ENCODE results near the gene COPZ2. TPM values are rescaled to one million over a fixed set of nuclear protein-coding genes. Genes with fewer than 3 reads are reported as not detected.

COPZ2 gene
- total and polyA plus RNA-seq, 7 experiments from 2014 or later, result 0.75 to 5.5 (median 1.1) TPM

- peak; percentile 7 for ATAC-seq
- Histone ChIP-seq H3K36me3 (ENCODE audit: control insufficient read depth in 2 of 3, insufficient read depth in 3 of 3, low read length in 3 of 3) (peaks cover 0 to 38% (median 0%) of the 10 kb centered on the region in 3 experiments), H3K27me3 (ENCODE audit: control insufficient read depth in 2 of 2, insufficient read depth in 2 of 2, low read length in 2 of 2) (no peaks in the 10 kb centered on the region), H3K4me3 (ENCODE audit: low read length) (peak overlapping the region; percentile 78), H3K9me3 (ENCODE audit: control insufficient read depth in 2 of 3, low read length in 3 of 3) (no peaks in the 10 kb centered on the region), H3K4me1 (ENCODE audit: control insufficient read depth in 2 of 2, insufficient read depth in 2 of 2, low read length in 2 of 2) (peaks cover 18 to 19% of the 10 kb centered on the region in 2 donors), H3K27ac (ENCODE audit: low read depth, low read length) (peak overlapping the region; percentile 87)
- CTCF ChIA-PET, result interaction anchor here (0.8 to 3.9 kb wide), 5 partner anchors 18 to 80 kb away, joined by 3 to 28 read pairs (median 6); no protein-coding TSS in a partner anchor
- Mint-ChIP-seq H3K27ac (peak overlapping the region; percentile 92 to 99 (median 98)), H3K36me3 (peaks cover 0 to 15% (median 4%) of the 10 kb centered on the region in 5 donors), H3K27me3 (no peaks in the 10 kb centered on the region), H3K4me3 (peak overlapping the region; percentile 79 to 100 (median 94)), H3K4me1 (peaks cover 38 to 75% (median 63%) of the 10 kb centered on the region in 7 donors), H3K9me3 (peaks cover 0 to 2% (median 0%) of the 10 kb centered on the region in 11 donors)
- POLR2A ChIA-PET, result interaction anchor here (0.6 to 4.7 kb wide), 10 partner anchors 10 to 380 kb away, joined by 3 to 26 read pairs (median 6); partner anchors contain the start of genes CBX1, CDK5RAP3, COPZ2 and SNX11
- peak in 6 of 9 donors; percentile 22 to 44 (median 30) for DNase-seq
- intact Hi-C loops (cut with micrococcal nuclease), result loop anchor here (1.0 to 10.0 kb wide), 14 partner anchors 11 to 1144 kb away; partner anchors contain the start of genes CBX1 (in 2 of the 2), COPZ2 (in 2 of the 2), SNX11 (in 2 of the 2) and SP2 (in 2 of the 2)
These were observed 11.0 kb upstream of the COPZ2 start for GRCh38 chr17:48048384-48049126.

DNA sequence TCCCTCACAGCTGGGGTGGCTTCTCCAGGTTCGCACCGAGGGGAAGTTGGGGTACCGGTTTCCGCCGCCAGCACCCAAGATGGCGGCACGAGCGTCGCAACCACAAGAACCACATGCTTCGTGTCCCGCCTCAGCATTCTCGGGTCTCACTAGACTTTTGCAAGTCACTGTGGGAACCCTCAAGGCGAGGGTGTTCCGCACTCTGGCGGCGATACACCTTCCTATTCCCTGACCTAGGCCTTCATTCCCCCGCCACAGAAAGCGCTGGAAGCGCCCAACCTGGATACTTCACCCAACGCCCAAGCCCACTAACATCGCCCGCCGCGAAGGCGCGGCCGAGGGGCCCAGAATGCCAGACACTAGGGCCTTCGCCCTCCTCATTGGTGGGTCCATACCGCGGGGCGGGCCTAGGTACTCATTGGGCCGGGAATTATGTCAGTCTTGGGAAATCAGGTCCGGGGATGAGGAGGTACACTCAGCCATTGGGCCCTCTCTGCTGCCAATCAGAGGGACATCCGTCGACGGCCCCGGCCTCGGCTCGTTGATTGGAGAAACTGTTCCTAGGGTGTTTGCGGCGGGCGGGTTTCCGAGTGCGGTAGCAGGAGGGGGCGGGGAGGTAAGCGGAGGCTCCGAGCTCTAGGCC is 10.3 kb upstream of the COPZ2 start, which contains the start of gene NFE2L1:
Gene NFE2L1 (plus strand): TSS at position 619 of the 643 bp plus-strand sequence. CDS start 2,760 bp downstream, outside the sequence.
- no peaks in the 10 kb centered on the region for H3K27me3 Mint-ChIP-seq
- peaks cover 0 to 31% (median 0%) of the 10 kb centered on the region in 3 experiments for H3K36me3 ChIP-seq (ENCODE audit: control insufficient read depth in 2 of 3, insufficient read depth in 3 of 3, low read length in 3 of 3)
- POLR2A ChIA-PET, result interaction anchor here (0.6 to 4.7 kb wide), 14 partner anchors 11 to 494 kb away, joined by 3 to 26 read pairs (median 4); partner anchors contain the start of genes CBX1, CDK5RAP3, COPZ2 and SNX11
- H3K4me3 Mint-ChIP-seq, result peak within 1 kb of the TSS; percentile 79 to 100 (median 94)
- H3K4me1 ChIP-seq (ENCODE audit: control insufficient read depth in 2 of 2, insufficient read depth in 2 of 2, low read length in 2 of 2), result peaks cover 18 to 19% of the 10 kb centered on the region in 2 donors
- H3K4me1 Mint-ChIP-seq, result peaks cover 37 to 68% (median 61%) of the 10 kb centered on the region in 7 donors
- H3K9me3 Mint-ChIP-seq, result peaks cover 0 to 2% (median 0%) of the 10 kb centered on the region in 11 donors
- no peaks in the 10 kb centered on the region for H3K9me3 ChIP-seq (ENCODE audit: control insufficient read depth in 2 of 3, low read length in 3 of 3)
- DNase-seq (peak; percentile 86 to 99 (median 98)), ATAC-seq (peak; percentile 98)
- peak within 1 kb of the TSS; percentile 78 for H3K4me3 ChIP-seq (ENCODE audit: low read length)
- CTCF ChIA-PET, result interaction anchor here (0.8 to 3.9 kb wide), 8 partner anchors 11 to 99 kb away, joined by 3 to 28 read pairs (median 6); partner anchors contain the start of gene COPZ2
- intact Hi-C loops (cut with micrococcal nuclease), result loop anchor here (1.0 to 10.0 kb wide), 15 partner anchors 11 to 1144 kb away; partner anchors contain the start of genes CBX1 (in 2 of the 2), COPZ2 (in 2 of the 2), SNX11 (in 2 of the 2) and SP2 (in 2 of the 2)
- H3K36me3 Mint-ChIP-seq, result peaks cover 0 to 15% (median 4%) of the 10 kb centered on the region in 5 donors
- H3K27ac ChIP-seq (ENCODE audit: low read depth, low read length), result peak within 1 kb of the TSS; percentile 87
- no peaks in the 10 kb centered on the region for H3K27me3 ChIP-seq (ENCODE audit: control insufficient read depth in 2 of 2, insufficient read depth in 2 of 2, low read length in 2 of 2)
- H3K27ac Mint-ChIP-seq, result peak within 1 kb of the TSS; percentile 92 to 99 (median 98)

GRCh38 chr17:48047113-48047740 is 9.6 kb upstream of the COPZ2 start:
- Mint-ChIP-seq H3K4me1 (peaks cover 33 to 62% (median 54%) of the 10 kb centered on the region in 7 donors), H3K9me3 (peaks cover 0 to 2% (median 0%) of the 10 kb centered on the region in 11 donors), H3K4me3 (peak overlapping the region; percentile 79 to 100 (median 94)), H3K27ac (peak overlapping the region; percentile 92 to 99 (median 98)), H3K36me3 (peaks cover 0 to 11% (median 4%) of the 10 kb centered on the region in 5 donors), H3K27me3 (no peaks in the 10 kb centered on the region)
- Histone ChIP-seq H3K27me3 (ENCODE audit: control insufficient read depth in 2 of 2, insufficient read depth in 2 of 2, low read length in 2 of 2) (no peaks in the 10 kb centered on the region), H3K4me1 (ENCODE audit: control insufficient read depth in 2 of 2, insufficient read depth in 2 of 2, low read length in 2 of 2) (peaks cover 18 to 19% of the 10 kb centered on the region in 2 donors), H3K4me3 (ENCODE audit: low read length) (peak overlapping the region; percentile 78), H3K27ac (ENCODE audit: low read depth, low read length) (peak overlapping the region; percentile 80), H3K9me3 (ENCODE audit: control insufficient read depth in 2 of 3, low read length in 3 of 3) (no peaks in the 10 kb centered on the region), H3K36me3 (ENCODE audit: control insufficient read depth in 2 of 3, insufficient read depth in 3 of 3, low read length in 3 of 3) (peaks cover 0 to 25% (median 0%) of the 10 kb centered on the region in 3 experiments)
- ChIA-PET CTCF (interaction anchor here (0.8 to 3.9 kb wide), 7 partner anchors 10 to 98 kb away, joined by 3 to 28 read pairs (median 5); partner anchors contain the start of gene COPZ2), POLR2A (interaction anchor here (0.6 to 4.7 kb wide), 13 partner anchors 10 to 495 kb away, joined by 3 to 26 read pairs (median 4); partner anchors contain the start of genes CDK5RAP3, COPZ2 and SNX11)
- ATAC-seq (no peak), DNase-seq (peak in 1 of 9 donors; percentile 12)
- intact Hi-C loops (cut with micrococcal nuclease), result loop anchor here (1.0 to 10.0 kb wide), 6 partner anchors 35 to 1145 kb away; partner anchors contain the start of genes CALCOCO2 (in 1 of the 2), SCRN2 (in 1 of the 2) and UBE2Z (in 1 of the 2)

GRCh38 chr17:48046296-48046695 is 8.7 kb upstream of the COPZ2 start:
- intact Hi-C loops (cut with micrococcal nuclease), result loop anchor here (5.0 to 10.0 kb wide), 5 partner anchors 201 to 1146 kb away; partner anchors contain the start of genes CALCOCO2 (in 1 of the 2), SCRN2 (in 1 of the 2) and UBE2Z (in 1 of the 2)
- Mint-ChIP-seq H3K27ac (peak overlapping the region in 6 of 9 donors; percentile 16 to 99 (median 37)), H3K9me3 (peaks cover 0 to 2% (median 0%) of the 10 kb centered on the region in 11 donors), H3K27me3 (peaks cover 0 to 1% (median 0%) of the 10 kb centered on the region in 5 donors), H3K4me3 (peak overlapping the region in 8 of 10 donors; percentile 31 to 100 (median 88)), H3K36me3 (peaks cover 0 to 6% (median 4%) of the 10 kb centered on the region in 5 donors), H3K4me1 (peaks cover 30 to 53% (median 47%) of the 10 kb centered on the region in 7 donors)
- no peaks in the 10 kb centered on the region for H3K27me3 ChIP-seq (ENCODE audit: control insufficient read depth in 2 of 2, insufficient read depth in 2 of 2, low read length in 2 of 2)
- CTCF ChIA-PET, result interaction anchor here (1.2 to 1.5 kb wide), 3 partner anchors 9 to 25 kb away, joined by 4 to 8 read pairs (median 5); partner anchors contain the start of gene COPZ2
- DNase-seq, result no peak
- no peak overlapping the region for H3K4me3 ChIP-seq (ENCODE audit: low read length)
- peaks cover 0 to 15% (median 0%) of the 10 kb centered on the region in 3 experiments for H3K36me3 ChIP-seq (ENCODE audit: control insufficient read depth in 2 of 3, insufficient read depth in 3 of 3, low read length in 3 of 3)
- H3K4me1 ChIP-seq (ENCODE audit: control insufficient read depth in 2 of 2, insufficient read depth in 2 of 2, low read length in 2 of 2), result peaks cover 18 to 19% of the 10 kb centered on the region in 2 donors
- ATAC-seq, result no peak
- H3K9me3 ChIP-seq (ENCODE audit: control insufficient read depth in 2 of 3, low read length in 3 of 3), result no peaks in the 10 kb centered on the region
- H3K27ac ChIP-seq (ENCODE audit: low read depth, low read length), result no peak overlapping the region
- POLR2A ChIA-PET, result interaction anchor here (1.0 to 4.7 kb wide), 5 partner anchors 9 to 496 kb away, joined by 3 to 26 read pairs (median 5); partner anchors contain the start of gene COPZ2

DNA sequence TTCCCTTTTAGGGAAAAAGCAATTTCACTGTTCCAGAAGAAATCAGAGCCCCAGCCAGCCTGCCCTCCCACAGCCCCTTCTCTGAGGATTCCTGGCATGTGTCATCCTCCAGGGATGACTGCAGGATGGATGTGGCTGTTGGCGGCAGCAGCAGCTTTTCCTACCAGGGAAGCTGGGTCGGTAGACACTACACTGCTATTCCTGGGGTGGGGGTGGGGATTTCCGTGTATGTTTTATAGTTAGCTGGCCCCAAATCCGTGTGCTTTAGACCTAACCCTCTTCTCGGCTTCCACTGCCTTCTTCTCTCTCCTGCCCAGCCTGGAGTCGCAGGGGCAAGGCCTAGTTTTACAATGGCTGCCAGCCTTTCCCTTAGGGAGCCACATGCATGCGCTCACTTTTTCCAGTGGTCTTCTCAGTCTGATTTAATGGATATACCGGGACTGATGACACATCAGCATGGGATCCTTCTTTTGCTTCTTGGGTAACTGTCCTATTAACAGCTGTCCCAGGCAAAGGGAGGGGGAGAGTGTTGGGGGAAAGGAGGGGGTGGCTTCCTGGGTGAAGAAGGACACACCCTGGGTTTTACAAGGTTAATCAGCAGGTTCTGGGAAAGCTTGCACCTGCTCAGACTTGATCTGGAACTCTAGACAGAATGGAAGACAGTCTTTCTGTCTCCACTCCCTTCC is 7.9 kb upstream of the COPZ2 start:
- Mint-ChIP-seq H3K4me3 (peak overlapping the region in 7 of 10 donors; percentile 17 to 99 (median 41)), H3K9me3 (peaks cover 0 to 2% (median 0%) of the 10 kb centered on the region in 11 donors), H3K4me1 (peaks cover 27 to 44% (median 41%) of the 10 kb centered on the region in 7 donors), H3K36me3 (peaks cover 0 to 2% (median under 1%) of the 10 kb centered on the region in 5 donors), H3K27me3 (peaks cover 0 to 4% (median 0%) of the 10 kb centered on the region in 5 donors), H3K27ac (peak overlapping the region in 1 of 9 donors; percentile 99)
- no peak overlapping the region for H3K4me3 ChIP-seq (ENCODE audit: low read length)
- H3K9me3 ChIP-seq (ENCODE audit: control insufficient read depth in 2 of 3, low read length in 3 of 3), result no peaks in the 10 kb centered on the region
- intact Hi-C loops (cut with micrococcal nuclease), result loop anchor here (5.0 to 10.0 kb wide), 5 partner anchors 201 to 1147 kb away; partner anchors contain the start of genes CALCOCO2 (in 1 of the 2), SCRN2 (in 1 of the 2) and UBE2Z (in 1 of the 2)
- H3K27ac ChIP-seq (ENCODE audit: low read depth, low read length), result no peak overlapping the region
- DNase-seq (no peak), ATAC-seq (no peak)
- no peaks in the 10 kb centered on the region for H3K27me3 ChIP-seq (ENCODE audit: control insufficient read depth in 2 of 2, insufficient read depth in 2 of 2, low read length in 2 of 2)
- H3K4me1 ChIP-seq (ENCODE audit: control insufficient read depth in 2 of 2, insufficient read depth in 2 of 2, low read length in 2 of 2), result peaks cover 18 to 19% of the 10 kb centered on the region in 2 donors
- peaks cover 0 to 7% (median 0%) of the 10 kb centered on the region in 3 experiments for H3K36me3 ChIP-seq (ENCODE audit: control insufficient read depth in 2 of 3, insufficient read depth in 3 of 3, low read length in 3 of 3)
- ChIA-PET CTCF (interaction anchor here (1.2 kb wide), 1 partner anchor 25 kb away, joined by 4 read pairs; no protein-coding TSS in a partner anchor), POLR2A (interaction anchor here (0.6 to 1.0 kb wide), 2 partner anchors 16 to 220 kb away, joined by 3 read pairs; no protein-coding TSS in a partner anchor)
